ENCODE results near the gene ATP2A1.
"Not testable (repeated sequence)": the region's sequence is repeated elsewhere in the genome, so short reads cannot be mapped to it uniquely, and the experiment has no call there.

Gene ATP2A1

DNA sequence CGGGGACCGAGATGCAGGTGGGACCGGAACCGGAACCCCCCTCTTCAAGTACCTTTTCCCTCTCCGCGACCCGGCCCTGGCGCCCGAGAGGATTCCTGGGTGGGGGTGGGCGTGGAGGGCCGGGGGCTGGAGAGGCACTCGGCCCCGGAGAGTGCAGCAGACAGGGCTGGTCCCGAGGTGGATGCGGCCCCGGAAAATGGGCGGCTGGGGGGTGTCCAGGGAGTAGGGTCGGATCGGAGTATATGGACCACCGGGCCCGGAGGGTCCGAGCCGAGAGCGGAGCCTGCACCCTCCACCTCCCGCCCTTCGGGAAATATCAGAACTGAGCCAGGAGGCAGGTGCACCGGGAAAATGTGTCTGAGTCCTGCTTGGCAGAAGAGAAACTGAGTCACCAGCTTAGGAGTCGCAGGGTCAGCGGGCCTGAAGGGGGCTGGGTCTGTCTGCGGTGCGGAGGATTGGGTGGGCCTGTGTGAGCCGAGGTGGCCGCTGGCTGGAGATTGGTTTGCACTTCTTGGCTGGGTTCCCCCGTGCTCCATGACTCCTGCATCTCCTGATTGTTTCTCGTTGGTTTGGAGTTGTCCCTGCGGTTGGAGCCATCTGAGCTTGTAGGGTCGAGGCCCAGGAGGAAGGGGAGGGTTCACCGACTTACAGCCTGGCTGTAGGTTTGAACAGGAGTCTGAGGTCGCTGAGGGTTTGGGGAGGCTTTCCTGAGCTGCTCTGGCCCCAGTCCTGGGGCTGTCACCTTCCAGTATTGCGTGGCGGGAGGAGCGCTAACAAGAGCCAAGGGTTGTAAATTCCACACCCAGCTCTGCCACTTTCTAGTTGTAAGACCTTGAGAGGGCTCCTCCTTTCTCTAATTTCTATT is 14.1 kb upstream of the ATP2A1 start:
- H3K4me3 ChIP-seq (ENCODE audit: low read depth, low read length), result peak overlapping the region; percentile 88
- TF ChIP-seq, protein P1, sequence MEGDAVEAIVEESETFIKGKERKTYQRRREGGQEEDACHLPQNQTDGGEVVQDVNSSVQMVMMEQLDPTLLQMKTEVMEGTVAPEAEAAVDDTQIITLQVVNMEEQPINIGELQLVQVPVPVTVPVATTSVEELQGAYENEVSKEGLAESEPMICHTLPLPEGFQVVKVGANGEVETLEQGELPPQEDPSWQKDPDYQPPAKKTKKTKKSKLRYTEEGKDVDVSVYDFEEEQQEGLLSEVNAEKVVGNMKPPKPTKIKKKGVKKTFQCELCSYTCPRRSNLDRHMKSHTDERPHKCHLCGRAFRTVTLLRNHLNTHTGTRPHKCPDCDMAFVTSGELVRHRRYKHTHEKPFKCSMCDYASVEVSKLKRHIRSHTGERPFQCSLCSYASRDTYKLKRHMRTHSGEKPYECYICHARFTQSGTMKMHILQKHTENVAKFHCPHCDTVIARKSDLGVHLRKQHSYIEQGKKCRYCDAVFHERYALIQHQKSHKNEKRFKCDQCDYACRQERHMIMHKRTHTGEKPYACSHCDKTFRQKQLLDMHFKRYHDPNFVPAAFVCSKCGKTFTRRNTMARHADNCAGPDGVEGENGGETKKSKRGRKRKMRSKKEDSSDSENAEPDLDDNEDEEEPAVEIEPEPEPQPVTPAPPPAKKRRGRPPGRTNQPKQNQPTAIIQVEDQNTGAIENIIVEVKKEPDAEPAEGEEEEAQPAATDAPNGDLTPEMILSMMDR (IDR thresholded peaks at IDR 0.05; ENCODE audit: low read depth, low read length), result no peak

DNA sequence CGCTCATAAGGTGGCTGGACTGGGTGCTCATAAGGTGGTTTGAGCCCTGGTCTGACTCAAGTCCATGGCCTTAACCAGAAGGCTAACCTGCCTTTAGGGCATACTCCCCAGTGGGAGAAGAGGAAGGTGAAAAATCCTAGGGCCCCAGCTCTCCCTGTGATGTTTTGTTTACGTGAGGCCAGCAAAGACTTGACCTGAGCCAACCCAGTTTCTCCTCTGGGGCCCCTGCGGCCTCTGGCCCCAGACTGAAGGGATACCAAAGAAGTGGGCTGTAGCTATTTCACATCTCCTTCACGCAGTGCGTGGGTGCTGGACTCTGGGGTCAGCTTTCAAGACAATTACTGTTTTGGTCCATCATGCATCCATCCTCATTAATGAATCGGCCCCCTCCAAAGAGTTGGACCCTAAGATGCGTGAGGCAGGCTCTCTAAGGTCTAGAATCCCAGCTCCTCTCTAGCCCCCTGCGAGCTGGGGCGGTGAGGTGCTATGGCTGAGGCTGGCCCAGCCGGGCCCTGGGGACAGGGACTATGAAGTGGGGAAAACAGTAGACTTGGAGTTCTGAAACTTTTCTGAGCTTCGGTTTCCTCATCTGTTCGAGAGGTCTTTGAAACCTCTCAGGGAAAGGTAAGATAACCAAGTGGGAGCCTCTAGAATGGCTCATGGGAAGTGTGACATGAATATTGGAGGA is 13.1 kb upstream of the ATP2A1 start:
- TF ChIP-seq, protein P1 (IDR thresholded peaks at IDR 0.05; ENCODE audit: low read depth, low read length), result no peak
- peak overlapping the region; percentile 88 for H3K4me3 ChIP-seq (ENCODE audit: low read depth, low read length)

DNA sequence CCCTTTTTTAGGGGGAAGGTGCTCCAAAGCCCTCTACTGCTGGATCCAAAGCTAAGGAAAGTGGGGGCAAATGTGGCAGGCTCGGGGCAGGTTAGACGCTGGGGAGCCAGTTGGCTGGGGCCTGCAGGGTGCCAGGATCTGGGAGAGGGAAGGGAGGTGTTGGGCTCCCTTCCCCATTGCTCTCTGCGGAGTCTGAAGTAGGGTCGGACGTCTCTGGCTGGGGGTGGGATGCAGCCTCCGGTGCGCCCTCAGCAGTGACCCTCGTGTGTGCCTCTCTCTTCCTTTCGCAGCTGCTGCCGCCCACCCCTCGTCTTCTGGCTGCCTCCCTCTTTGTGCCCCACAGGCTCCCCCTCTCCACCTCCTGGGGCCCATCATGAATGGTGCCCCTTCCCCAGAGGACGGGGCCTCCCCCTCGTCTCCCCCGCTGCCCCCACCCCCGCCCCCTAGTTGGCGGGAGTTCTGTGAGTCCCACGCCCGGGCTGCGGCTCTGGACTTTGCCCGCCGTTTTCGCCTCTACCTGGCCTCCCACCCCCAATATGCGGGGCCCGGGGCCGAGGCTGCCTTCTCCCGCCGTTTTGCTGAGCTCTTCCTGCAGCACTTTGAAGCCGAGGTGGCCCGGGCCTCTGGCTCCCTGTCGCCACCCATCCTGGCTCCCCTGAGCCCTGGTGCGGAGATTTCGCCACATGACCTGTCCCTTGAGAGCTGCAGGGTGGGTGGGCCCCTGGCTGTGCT is 12.4 kb upstream of the ATP2A1 start:
- TF ChIP-seq, protein P1 (IDR thresholded peaks at IDR 0.05; ENCODE audit: low read depth, low read length), result no peak
- no peak overlapping the region for H3K4me3 ChIP-seq (ENCODE audit: low read depth, low read length)

DNA sequence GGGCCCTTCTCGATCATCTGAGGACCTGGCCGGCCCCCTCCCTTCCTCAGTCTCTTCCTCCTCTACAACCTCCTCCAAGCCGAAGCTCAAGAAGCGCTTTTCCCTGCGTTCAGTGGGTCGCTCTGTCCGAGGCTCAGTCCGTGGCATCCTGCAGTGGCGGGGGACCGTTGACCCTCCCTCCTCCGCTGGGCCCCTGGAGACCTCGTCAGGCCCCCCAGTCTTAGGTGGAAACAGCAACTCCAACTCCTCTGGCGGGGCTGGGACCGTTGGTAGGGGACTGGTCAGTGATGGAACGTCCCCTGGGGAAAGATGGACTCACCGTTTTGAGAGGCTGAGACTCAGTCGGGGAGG is 11.9 kb upstream of the ATP2A1 start:
- TF ChIP-seq, protein P1 (IDR thresholded peaks at IDR 0.05; ENCODE audit: low read depth, low read length), result no peak

DNA sequence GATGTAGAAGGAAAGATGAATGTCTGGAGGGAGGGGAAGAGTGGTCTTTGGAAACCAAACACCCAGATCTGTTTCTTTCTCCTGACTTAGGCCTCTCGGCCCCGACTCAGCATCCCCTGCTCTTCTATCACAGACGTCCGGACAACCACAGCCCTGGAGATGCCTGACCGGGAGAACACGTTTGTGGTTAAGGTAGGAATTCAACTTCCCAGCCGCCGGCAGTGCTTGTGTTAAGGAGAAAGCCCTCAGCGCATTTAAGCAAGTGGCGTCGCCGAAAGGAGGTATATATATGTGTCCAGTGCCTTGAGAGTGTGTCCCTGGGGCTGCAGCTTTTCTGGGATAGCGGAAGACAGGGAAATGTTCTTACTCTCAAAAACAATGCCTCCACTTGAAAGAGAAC is 11.0 kb upstream of the ATP2A1 start:
- no peak overlapping the region for H3K4me3 ChIP-seq (ENCODE audit: low read depth, low read length)
- TF ChIP-seq, protein P1 (IDR thresholded peaks at IDR 0.05; ENCODE audit: low read depth, low read length), result no peak

More for the DNA sequence above, 11.9 kb upstream of the ATP2A1 start:
- no peak overlapping the region for H3K4me3 ChIP-seq (ENCODE audit: low read depth, low read length)

DNA sequence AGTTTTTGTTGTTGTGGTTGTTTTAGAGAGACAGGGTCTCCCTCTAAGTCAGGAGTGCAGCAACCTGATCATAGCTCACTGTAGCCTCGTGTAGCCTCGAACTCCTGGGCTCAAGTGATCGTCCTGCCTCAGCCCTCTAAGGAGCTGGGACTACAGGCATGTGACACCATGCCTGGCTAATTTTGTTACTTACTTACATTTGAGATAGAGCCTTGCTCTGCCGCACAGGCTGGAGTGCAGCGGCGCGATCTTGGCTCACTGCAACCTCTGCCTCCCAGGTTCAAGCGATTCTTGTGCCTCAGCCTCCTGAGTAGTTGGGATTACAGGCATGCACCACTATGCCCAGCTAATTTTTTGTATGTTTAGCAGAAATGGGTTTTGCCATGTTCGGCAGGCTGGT is 10.6 kb upstream of the ATP2A1 start:
- not testable (repeated sequence) for H3K4me3 ChIP-seq (ENCODE audit: low read depth, low read length)

DNA sequence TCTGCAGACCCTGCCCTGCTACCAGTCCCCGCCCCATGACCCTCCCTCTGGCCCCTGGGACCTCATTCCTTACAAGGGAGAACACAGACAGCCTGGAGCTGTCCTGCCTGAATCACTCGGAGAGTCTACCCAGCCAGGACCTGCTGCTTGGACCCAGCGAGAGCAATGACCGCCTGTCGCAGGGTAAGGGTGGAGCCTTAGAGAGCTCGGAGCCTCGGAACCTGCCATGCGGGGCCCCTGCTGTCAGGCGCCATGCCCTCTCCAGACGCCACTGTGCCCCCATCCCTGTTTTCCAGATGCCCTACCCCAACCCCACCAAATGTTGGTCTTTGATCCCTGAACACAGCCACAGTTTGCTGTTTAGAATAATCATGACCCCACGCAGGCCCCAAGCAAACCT is 9.1 kb upstream of the ATP2A1 start:
- H3K4me3 ChIP-seq (ENCODE audit: low read depth, low read length), result no peak overlapping the region
- TF ChIP-seq, protein P1 (IDR thresholded peaks at IDR 0.05; ENCODE audit: low read depth, low read length), result no peak
